HG03039 (cell line): ENCODE measurements around the gene DPM3.
"Not testable (repeated sequence)": the region's sequence is repeated elsewhere in the genome, so short reads cannot be mapped to it uniquely, and the experiment has no call there.

ENCODE experiments used
- ATAC-seq: cut with Tn5 transposase; IDR thresholded peaks from one replicate; pipeline ENCODE4 v1.9.1; 2021; ENCODE audit warnings: mild to moderate bottlenecking, moderate library complexity; ENCODE audit not compliant: unreplicated experiment

Gene DPM3

DNA sequence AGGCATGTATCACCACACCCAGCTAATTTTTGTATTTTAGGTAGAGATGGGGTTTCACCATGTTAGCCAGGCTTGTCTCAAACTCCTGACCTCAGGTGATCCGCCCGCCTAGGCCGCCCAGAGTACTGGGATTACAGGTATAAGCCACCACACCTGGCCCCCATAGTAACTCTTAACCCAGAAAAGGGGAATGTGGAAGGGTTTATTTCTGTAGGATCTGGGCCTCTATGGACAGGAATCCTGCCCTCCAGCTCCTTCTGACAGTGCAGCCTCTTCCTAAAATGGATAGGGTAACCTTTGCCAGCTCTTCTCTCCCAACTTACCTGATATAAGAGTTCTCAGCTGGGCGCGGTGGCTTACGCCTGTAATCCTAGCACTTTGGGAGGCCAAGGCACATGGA lies 22.3 kb upstream of the DPM3 start:
- not testable (repeated sequence) for ATAC-seq

DNA sequence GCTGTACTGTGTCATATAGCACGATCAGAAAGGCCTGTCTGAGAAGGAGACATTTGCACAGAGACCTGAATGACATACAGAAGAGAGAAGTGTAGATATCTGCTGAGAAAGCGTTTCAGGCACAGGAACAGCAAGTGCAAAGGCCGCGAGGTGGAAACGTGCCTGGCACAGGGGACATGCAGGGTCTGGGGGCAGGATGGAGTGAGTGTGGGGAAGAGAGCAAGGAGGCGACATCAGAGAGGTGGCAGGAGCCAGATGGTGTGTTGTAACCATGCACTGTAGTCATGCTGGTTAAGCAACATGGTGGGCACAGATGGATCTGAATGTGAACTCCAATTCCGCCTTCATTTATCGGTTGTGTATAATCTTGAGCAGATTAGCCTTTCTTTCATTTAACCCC lies 19.8 kb upstream of the DPM3 start:
- ATAC-seq, result no peak

- ATAC-seq, result no peak
Observed at GRCh38 chr1:155158991-155159390, 18.7 kb upstream of the DPM3 start.

DNA sequence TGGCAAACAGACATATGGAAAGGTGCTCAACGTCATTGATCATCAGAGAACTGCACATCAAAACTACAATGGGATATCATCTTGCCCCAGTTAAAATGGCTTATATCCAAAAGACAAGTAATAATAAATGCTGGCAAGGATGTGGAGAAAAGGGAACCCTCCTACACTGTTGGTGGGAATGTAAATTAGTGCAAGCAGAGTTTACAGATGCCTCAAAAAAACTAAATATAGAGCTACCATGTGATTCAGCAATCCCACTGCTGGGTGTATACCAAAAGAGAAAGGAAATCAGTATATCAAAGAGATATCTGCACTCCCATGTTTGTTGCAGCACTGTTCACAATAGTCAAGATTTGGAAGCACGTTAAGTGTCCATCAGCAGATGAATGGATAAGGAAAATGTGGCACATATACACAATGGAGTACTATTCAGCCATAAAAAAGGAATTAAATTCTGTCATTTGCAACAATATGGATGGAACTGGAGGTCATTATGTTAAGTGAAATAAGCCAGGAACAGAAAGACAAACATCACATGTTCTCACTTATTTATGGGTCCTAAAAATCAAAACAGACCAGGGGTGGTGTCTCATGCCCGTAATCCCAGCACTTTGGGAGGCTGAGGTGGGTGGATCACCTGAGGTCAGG lies 15.8 kb upstream of the DPM3 start:
- ATAC-seq, result not testable (repeated sequence)

DNA sequence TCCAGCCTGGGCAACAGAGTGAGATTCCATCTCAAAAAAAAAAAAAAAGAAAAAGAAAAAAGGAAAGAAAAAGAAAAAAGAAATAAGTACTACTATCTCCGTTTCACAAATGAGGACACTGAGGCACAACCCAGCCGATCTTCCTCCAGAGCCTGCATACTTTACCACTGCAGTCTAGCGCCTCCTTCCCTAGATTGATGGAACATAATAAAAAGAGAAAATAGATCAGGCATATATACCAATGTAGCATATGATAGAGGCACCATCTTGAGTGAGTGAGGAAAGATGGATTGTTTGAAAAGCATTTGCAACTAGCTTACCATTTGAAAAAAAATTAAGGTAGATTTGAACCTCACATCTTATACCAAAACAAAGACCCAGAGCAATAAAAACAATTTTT lies 5.2 kb upstream of the DPM3 start:
- no peak for ATAC-seq

DNA sequence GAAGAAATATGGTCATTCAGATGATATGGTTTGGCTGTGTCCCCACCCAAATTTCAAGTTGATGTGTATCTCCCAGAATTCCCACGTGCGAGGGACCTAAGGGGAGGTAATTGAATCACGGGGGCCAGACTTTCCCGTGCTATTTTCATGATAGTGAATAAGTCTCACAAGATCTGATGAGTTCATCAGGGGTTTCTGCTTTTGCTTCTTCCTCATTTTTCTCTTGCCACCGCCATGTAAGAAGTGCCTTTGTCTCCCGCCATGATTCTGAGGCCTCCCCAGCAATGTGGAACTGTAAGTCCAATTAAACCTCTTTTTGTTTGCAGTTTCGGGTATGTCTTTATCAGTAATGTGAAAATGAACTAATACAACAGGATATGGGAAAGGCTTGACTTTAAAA lies 1.4 kb upstream of the DPM3 start:
- ATAC-seq, result no peak

DNA sequence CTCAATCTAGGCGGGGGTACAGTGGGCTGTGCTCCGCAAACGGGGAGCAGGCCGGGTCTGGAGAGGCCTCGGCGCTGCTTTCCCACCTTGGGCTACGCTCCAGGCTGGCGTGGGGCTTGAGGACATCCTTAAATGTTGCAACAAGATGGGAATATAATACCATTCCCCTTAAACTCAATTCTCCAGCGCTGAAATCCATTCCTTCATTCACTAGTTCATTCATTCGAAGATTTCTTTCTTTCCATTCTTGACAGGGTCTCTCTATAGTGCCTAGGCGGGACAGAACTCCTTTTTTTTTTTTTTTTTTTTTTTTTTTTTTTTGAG lies 261 bp upstream of the DPM3 start:
- no peak for ATAC-seq

- ATAC-seq, result no peak
Observed at GRCh38 chr1:155137154-155137949, 3.0 kb downstream of the DPM3 start.

- ATAC-seq, result no peak
Observed at GRCh38 chr1:155136748-155137147, 3.6 kb downstream of the DPM3 start.

DNA sequence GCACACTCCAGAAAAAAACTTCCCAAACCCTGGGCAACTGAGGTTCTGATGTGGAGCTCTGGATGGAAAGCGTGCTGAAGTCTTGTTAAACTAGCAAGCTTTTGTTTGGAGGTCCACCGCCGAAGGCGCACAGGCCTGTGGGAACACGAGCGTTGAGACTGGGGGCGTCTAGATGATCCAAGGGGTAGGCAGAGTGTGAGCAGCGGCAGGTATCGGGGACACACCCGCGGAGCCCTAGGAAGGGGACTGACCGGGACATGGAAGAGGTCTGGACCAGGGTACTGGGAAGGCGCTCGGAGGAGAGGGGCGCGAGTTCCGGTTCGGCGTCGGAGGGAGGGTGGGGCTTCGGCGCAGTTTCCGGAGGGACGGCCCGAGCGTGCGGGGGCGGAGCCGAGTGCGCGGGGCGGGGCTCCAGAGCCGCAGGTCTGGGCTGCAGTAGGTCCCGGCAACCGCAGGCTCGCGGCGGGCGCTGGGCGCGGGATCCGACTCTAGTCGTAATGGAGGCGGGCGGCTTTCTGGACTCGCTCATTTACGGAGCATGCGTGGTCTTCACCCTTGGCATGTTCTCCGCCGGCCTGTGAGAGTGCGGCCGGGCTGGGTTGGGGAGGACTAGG lies 4.8 kb downstream of the DPM3 start, which contains the start of gene SLC50A1:
TSS of gene SLC50A1 (plus strand) at position 438 of the 614 bp plus-strand sequence. CDS start at position 498, 60 bp downstream.
- peak; percentile 58 for ATAC-seq

DNA sequence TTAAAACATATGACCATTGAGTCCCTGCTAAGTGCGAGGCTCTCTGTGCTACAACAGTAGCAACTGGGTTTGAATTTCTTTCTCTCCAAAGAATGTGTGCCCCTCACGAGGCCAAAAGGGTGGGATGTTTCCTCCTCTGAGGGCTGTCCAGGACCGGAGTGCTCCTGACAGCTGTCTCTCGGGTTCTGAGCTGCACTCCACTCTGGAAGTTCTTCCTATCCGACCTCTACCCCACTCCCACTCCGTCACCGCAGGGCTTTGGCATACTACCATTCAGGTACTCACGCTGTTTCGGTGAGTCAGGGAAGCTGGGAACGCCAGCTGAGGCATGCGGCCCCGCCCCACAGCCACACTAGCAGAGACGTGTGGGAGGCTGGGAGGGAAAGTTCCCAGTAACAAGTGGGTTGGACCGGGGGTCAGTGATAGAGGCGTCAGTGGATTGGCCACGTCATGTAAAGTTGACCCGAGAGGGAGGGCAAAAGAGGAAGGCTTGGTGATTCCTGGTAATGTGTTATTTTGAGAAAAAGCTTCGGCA lies 5.4 kb downstream of the DPM3 start:
- peak; percentile 29 for ATAC-seq

GRCh38 chr1:155134322-155134721 lies 6.0 kb downstream of the DPM3 start:
- no peak for ATAC-seq

DNA sequence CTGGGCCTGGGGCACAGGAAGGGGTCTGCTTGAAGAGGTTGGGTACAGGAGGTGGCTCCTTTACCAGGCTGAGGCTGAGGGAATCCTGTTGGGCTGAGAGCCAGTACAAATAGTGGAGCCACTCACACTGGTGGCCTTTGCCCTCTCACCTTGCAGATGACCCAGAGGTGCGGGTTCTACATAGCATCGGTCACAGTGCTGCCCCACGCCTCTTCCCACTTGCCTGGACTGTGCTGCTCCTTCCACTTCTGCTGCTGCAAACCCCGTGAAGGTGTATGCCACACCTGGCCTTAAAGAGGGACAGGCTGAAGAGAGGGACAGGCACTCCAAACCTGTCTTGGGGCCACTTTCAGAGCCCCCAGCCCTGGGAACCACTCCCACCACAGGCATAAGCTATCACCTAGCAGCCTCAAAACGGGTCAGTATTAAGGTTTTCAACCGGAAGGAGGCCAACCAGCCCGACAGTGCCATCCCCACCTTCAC lies 6.5 kb downstream of the DPM3 start:
- ATAC-seq, result no peak

GRCh38 chr1:155131856-155132255 lies 8.5 kb downstream of the DPM3 start:
- ATAC-seq, result no peak

DNA sequence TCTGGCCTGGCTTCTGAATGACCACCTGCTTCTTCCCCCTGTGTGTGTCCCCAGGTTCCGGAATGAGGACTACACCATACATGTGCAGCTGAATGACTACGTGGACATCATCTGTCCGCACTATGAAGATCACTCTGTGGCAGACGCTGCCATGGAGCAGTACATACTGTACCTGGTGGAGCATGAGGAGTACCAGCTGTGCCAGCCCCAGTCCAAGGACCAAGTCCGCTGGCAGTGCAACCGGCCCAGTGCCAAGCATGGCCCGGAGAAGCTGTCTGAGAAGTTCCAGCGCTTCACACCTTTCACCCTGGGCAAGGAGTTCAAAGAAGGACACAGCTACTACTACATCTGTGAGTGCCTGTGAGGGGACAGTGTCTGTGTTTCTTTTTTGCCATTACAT lies 9.0 kb downstream of the DPM3 start:
- no peak for ATAC-seq

- no peak for ATAC-seq
Observed at GRCh38 chr1:155130272-155131006, 9.9 kb downstream of the DPM3 start.

DNA sequence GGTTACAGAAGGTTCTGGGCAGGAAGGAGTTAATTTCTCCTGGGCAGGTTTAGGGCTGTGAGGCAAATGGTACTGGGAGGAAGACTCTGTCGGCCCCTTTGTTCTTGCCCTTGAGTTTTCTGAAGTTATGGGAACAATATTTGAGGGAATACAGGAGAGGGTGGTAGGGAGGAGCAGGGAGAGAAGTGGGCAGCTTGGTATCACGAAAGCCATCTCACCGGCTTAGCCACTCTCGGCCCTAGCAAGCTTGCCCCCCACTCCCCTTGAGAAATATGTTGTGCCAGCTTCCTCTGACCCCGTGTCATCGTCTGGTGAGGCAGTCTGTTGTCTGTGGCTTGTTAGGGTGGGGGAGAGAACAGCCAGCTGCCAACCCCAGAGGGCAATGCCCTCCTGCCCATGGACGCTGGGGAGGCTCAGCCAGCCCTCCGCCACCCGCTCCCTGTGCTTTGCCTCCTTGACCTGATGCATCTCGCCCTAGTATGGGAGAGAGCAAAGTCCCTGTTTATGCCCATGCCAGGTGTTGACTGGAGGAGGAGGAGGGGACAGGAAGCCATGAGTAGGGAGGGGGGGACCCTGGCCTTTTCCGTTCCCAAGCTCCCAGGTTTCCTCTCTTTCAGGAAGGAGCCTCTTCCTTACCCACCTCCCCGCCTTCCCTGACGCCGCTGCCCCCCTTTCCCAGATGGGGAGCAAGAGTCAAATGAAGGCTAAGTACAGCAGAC lies 11.4 kb downstream of the DPM3 start:
- no peak for ATAC-seq

DNA sequence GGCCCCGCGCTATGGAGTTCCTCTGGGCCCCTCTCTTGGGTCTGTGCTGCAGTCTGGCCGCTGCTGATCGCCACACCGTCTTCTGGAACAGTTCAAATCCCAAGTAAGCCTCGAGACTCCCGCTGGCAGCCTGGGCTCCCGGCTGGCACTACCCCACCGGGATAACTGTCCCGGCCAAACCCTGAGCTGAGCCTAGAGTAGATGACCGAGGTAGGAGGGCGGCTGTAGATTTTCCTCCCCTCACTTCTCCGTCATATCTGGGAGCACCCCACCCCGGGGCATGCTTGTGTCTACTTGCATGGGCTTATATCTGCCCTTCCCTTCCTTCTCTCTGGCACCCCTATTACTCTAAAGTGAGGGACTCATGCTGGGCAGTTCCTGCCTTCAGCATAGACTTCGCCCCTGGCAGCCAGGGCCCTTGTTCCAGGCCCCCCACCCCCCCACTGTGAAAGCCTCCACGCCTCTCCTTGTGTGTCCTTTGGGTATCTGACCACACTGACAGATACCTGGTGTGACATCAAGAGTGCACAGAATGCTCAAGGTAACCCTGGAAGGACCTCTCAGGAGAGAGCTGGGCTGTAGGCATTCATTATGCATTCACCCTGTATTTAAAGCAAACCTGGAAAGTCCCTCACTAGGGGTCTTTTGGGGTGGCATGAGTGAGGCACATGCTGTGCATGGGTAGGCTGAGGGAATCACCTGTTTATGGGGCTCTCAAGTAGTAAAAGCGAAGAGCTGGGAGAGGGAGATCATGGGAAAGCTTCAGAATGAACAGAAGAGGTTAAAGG lies 12.2 kb downstream of the DPM3 start:
- ATAC-seq, result no peak

- ATAC-seq, result no peak
Observed at GRCh38 chr1:155127105-155127966, 13.0 kb downstream of the DPM3 start, which contains the start of gene EFNA1. EFNA1 (plus strand) TSS chr1:155127876; CDS start chr1:155127978, 102 bp downstream.
